Endothelial cell (in vitro differentiated cells): ENCODE results near the gene EFNA4. TPM values are rescaled to one million over a fixed set of nuclear protein-coding genes. Genes with fewer than 3 reads are reported as not detected.

Experiments
- DNase-seq: peaks from one replicate; pipeline ENCODE4 v3.0.0; 2021; ENCODE audit warnings: low spot score
- H3K27ac Mint-ChIP-seq: one replicate; pipeline ENCODE4 v1.8.0; 2021; ENCODE audit warnings: mixed read lengths, inconsistent platforms; ENCODE audit not compliant: unreplicated experiment
- H3K27me3 Mint-ChIP-seq: one replicate; pipeline ENCODE4 v1.8.0; 2021; ENCODE audit warnings: mild to moderate bottlenecking, moderate library complexity, mixed read lengths, inconsistent platforms; ENCODE audit not compliant: unreplicated experiment
- H3K36me3 Mint-ChIP-seq: one replicate; pipeline ENCODE4 v1.8.0; 2021; ENCODE audit warnings: mild to moderate bottlenecking, low read depth, mixed read lengths, inconsistent platforms; ENCODE audit not compliant: unreplicated experiment
- H3K4me1 Mint-ChIP-seq: one replicate; pipeline ENCODE4 v1.8.0; 2021; ENCODE audit warnings: mild to moderate bottlenecking, mixed read lengths, inconsistent platforms; ENCODE audit not compliant: unreplicated experiment
- H3K4me3 Mint-ChIP-seq: one replicate; pipeline ENCODE4 v1.8.0; 2021; ENCODE audit warnings: mild to moderate bottlenecking, mixed read lengths, inconsistent platforms; ENCODE audit not compliant: unreplicated experiment
- H3K9me3 Mint-ChIP-seq: one replicate; pipeline ENCODE4 v1.8.0; 2021; ENCODE audit warnings: mixed read lengths, inconsistent platforms; ENCODE audit not compliant: unreplicated experiment
- total RNA-seq: library from RNA; stranded (reverse); fragmentation: NEBNext Ultra II Directional; extraction: Animal tissue kit (Norgen Biotek cat#: 25700); gene quantifications from one replicate; pipeline ENCODE4 v1.2.1, GENCODE V29; 2021; ENCODE audit not compliant: unreplicated experiment
- TF ChIP-seq, protein P1 (sequence below): fragments of 200-600 bp; sonication (generic); IDR thresholded peaks from one replicate; pipeline ENCODE4 v1.5.0; 2021; ENCODE audit warnings: antibody characterized with exemption; ENCODE audit not compliant: unreplicated experiment

The EFNA4 gene
- total RNA-seq, 1 donor from 2014 or later: 25.2 TPM

DNA sequence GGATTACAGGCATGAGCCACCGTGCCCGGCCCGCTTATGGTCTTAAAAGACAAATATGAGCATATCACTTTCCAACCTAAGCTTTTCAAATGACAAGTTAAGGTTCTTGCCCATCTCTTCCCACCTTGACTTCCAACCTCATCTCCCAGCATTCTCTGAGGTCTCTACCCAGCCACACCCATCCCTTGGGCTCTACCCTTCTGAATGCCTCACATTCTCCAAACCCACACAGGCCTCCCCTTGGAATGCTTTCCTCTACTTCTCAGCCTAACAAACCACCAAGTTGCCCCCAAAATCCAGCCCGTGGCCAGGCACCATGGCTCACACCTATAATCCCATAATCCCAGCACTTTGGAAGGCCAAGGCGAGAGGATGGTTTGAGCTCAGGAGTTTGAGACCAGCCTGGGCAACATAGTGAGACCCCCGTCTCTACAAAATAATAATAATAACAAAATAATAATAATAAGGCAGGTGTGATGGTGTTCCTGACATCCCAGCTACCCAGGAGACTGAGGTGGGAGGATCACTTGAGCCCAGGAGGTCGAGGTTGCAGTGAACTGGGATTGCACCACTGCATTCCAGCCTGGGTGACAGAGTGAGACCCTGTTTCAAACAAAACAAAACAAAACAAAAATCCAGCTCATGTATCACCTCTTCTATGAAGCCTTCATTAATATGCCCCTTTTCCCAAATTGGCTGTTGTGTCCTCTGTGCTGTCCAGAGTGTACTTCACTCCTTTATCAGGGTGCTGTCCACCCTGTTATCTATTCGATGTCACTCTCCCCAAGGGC lies 41.2 kb upstream of the EFNA4 start:
- TF ChIP-seq, protein P1, sequence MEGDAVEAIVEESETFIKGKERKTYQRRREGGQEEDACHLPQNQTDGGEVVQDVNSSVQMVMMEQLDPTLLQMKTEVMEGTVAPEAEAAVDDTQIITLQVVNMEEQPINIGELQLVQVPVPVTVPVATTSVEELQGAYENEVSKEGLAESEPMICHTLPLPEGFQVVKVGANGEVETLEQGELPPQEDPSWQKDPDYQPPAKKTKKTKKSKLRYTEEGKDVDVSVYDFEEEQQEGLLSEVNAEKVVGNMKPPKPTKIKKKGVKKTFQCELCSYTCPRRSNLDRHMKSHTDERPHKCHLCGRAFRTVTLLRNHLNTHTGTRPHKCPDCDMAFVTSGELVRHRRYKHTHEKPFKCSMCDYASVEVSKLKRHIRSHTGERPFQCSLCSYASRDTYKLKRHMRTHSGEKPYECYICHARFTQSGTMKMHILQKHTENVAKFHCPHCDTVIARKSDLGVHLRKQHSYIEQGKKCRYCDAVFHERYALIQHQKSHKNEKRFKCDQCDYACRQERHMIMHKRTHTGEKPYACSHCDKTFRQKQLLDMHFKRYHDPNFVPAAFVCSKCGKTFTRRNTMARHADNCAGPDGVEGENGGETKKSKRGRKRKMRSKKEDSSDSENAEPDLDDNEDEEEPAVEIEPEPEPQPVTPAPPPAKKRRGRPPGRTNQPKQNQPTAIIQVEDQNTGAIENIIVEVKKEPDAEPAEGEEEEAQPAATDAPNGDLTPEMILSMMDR: no peak
- peaks cover 9% of the 10 kb centered on the region for H3K36me3 Mint-ChIP-seq
- peaks cover 14% of the 10 kb centered on the region for H3K27me3 Mint-ChIP-seq
- H3K4me1 Mint-ChIP-seq: peaks cover 30% of the 10 kb centered on the region
- no peak for DNase-seq
- H3K9me3 Mint-ChIP-seq: no peaks in the 10 kb centered on the region
- H3K4me3 Mint-ChIP-seq: no peak overlapping the region
- no peak overlapping the region for H3K27ac Mint-ChIP-seq

DNA sequence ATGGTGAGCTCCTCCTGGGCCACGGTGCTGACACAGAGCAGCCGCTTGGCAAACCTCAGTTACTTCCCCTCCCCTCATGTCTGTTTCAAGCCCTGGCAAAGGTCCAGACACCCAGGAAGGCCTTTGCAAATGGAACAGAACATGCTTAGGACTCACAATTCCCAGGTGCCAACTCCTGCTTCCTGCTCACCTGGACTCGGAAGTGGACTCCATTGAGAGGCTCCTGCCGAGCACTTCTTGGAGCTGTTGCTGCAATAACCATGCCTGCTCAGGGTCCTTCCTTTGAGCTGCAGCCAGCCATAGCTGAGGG lies 40.7 kb upstream of the EFNA4 start:
- Mint-ChIP-seq H3K4me3 (no peak overlapping the region), H3K27ac (no peak overlapping the region), H3K27me3 (peaks cover 12% of the 10 kb centered on the region), H3K36me3 (peaks cover 9% of the 10 kb centered on the region), H3K4me1 (peaks cover 27% of the 10 kb centered on the region), H3K9me3 (no peaks in the 10 kb centered on the region)
- TF ChIP-seq, protein P1: no peak
- DNase-seq: no peak

DNA sequence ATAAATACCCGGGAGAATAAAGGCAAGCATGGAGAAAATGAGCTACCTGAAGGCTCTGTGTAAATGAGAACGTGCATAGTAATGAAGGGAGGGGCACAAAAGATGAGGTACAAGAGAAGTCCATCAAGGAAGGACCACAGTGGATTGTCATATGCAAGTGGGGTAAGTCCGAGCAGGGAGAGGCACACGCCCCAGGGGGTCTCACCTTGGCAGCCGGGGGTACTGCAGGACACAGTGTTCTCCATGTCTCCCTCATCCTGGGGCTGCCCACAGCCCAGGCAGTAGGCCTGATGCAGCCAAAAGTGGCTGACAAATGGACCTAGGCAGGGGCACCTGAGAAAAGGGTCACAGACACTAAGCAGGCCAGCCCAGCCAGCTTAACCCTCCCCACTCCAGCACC lies 39.9 kb upstream of the EFNA4 start:
- DNase-seq: no peak
- H3K36me3 Mint-ChIP-seq: peaks cover 9% of the 10 kb centered on the region
- peaks cover 25% of the 10 kb centered on the region for H3K4me1 Mint-ChIP-seq
- no peak overlapping the region for H3K4me3 Mint-ChIP-seq
- H3K27ac Mint-ChIP-seq: no peak overlapping the region
- TF ChIP-seq, protein P1: no peak
- H3K27me3 Mint-ChIP-seq: peaks cover 12% of the 10 kb centered on the region
- H3K9me3 Mint-ChIP-seq: no peaks in the 10 kb centered on the region

DNA sequence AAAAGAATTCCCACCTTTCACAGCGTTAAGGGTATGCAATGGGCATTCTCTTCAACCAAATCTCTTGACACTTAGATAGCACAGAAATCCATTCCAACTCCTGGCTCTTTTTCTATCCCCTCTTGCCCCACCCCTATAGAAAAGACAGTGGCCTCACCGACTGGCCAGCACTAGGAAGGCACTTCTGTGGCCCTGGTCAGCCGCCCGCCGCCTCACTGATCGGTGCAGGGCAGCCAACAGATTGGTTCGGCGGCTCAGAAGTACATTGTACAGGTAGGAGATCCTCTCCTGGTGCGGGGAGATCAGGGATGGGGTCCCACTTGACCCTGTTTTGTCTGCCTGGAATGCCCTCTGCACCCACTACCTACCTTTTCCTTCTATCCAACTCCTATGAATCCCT lies 39.2 kb upstream of the EFNA4 start:
- Mint-ChIP-seq H3K27ac (peak overlapping the region; percentile 52), H3K9me3 (no peaks in the 10 kb centered on the region), H3K27me3 (peaks cover 12% of the 10 kb centered on the region), H3K4me3 (no peak overlapping the region), H3K4me1 (peaks cover 28% of the 10 kb centered on the region), H3K36me3 (peaks cover 12% of the 10 kb centered on the region)
- DNase-seq: no peak
- TF ChIP-seq, protein P1: no peak

DNA sequence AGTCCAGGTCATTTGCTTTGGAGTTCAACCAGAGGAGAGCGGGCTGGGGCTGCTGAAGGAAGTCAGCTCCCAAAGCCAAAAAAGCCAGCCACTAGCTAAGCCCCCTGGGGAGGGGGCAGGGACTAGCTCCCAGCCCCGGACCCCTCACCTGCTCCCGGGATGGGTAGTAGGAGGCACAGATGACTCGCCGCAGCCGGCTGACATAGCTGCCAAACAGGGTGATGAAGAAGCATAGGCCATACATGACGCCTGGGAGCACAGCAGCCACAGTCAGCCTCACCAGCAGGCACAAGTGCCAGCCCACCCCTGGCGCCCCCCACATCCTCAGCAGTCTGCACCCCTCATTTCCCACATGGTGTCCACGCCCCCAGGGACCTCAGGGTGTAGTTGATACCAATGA lies 37.4 kb upstream of the EFNA4 start:
- DNase-seq: no peak
- Mint-ChIP-seq H3K4me1 (peaks cover 23% of the 10 kb centered on the region), H3K36me3 (peaks cover 4% of the 10 kb centered on the region), H3K27me3 (peaks cover 7% of the 10 kb centered on the region), H3K27ac (no peak overlapping the region), H3K4me3 (no peak overlapping the region), H3K9me3 (no peaks in the 10 kb centered on the region)
- TF ChIP-seq, protein P1: no peak
